Measurements from ENCODE around the gene LRRTM1. TPM values are rescaled to one million over a fixed set of nuclear protein-coding genes. Genes with fewer than 3 reads are reported as not detected.

Gene LRRTM1
- polyA plus RNA-seq, 1 of the 3 experiments (the other 2 are of a cell fraction), result 1.6 TPM

DNA sequence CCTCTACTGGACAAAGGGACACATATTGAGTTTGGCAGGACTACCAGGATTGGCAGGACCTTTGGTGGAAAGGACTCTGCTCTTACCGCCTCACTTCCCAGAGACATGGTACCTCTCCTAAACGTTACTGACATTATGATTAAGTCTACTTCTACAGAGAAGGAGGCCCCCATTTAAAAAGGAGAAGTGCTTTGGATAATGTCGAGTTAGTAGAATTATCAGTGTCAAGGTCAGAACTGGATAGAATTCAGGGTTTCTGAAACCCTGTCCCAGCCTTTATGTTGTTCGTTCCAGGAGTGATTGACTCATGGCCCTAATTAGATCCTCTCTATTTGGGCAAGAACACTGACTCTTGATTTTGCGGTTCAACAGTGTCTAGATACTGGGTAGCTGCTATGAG is 45.8 kb downstream of the LRRTM1 start:
- H3K9ac ChIP-seq, result no peak overlapping the region
- no peaks in the 10 kb centered on the region for H3K79me2 ChIP-seq (ENCODE audit: insufficient read depth)
- no peak overlapping the region for H2AFZ ChIP-seq (ENCODE audit: low read depth)
- no peaks in the 10 kb centered on the region for H3K36me3 ChIP-seq (replicated peaks in 1 of 2; ENCODE audit: control insufficient read depth in 1 of 2, insufficient read depth in 2 of 2, low read length in 1 of 2)
- no peak overlapping the region for H3K4me2 ChIP-seq
- H3K4me3 ChIP-seq (ENCODE audit: low read depth in 2 of 2, low read length in 1 of 2), result no peak overlapping the region
- ChIA-PET POLR2A (no interaction called here), CTCF (interaction anchor here (1.1 to 3.8 kb wide), 2 partner anchors 20 to 287 kb away, joined by 3 to 18 read pairs; no protein-coding TSS in a partner anchor)
- 40% methylated on average over 5 of the region's 5 CpGs for WGBS (ENCODE audit: low lambda C conversion rate)
- H3K9me2 ChIP-seq, result no peaks in the 10 kb centered on the region
- H3K9me3 ChIP-seq, result no peaks in the 10 kb centered on the region
- H3K27ac ChIP-seq (ENCODE audit: low read depth in 2 of 2, low read length in 1 of 2), result no peak overlapping the region
- no peaks in the 10 kb centered on the region for H4K20me1 ChIP-seq (ENCODE audit: insufficient read depth)
- no peak for DNase-seq
- H3F3A ChIP-seq (replicated peaks; ENCODE audit: insufficient read depth), result no peaks in the 10 kb centered on the region
- H3K27me3 ChIP-seq (ENCODE audit: insufficient read depth), result no peaks in the 10 kb centered on the region
- TF ChIP-seq EP300 (IDR thresholded peaks at IDR 0.05; ENCODE audit: borderline replicate concordance in 1 of 2, low read depth in 1 of 2, low read length in 1 of 2), result no peak
- TF ChIP-seq, protein P1, sequence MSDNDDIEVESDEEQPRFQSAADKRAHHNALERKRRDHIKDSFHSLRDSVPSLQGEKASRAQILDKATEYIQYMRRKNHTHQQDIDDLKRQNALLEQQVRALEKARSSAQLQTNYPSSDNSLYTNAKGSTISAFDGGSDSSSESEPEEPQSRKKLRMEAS (IDR thresholded peaks at IDR 0.05; ENCODE audit: low read depth), result no peak
- TF ChIP-seq GATA2 (CRISPR knock-in tag; IDR thresholded peaks at IDR 0.05), result no peak
- no peak for TF ChIP-seq NRF1 (IDR thresholded peaks at IDR 0.05; ENCODE audit: low read depth, low read length)
- no peak for TF ChIP-seq SMC3 (IDR thresholded peaks at IDR 0.05; ENCODE audit: low read depth, low read length)
- H3K4me1 ChIP-seq (ENCODE audit: control insufficient read depth in 1 of 2, insufficient read depth in 2 of 2, low read depth in 1 of 2, low read length in 1 of 2), result peaks cover 0 to 6% of the 10 kb centered on the region in 2 experiments; a peak in 1 of 4 replicates

GRCh38 chr2:80258341-80258740 is 46.2 kb downstream of the LRRTM1 start:
- CTCF ChIA-PET, result interaction anchor here (1.1 to 3.8 kb wide), 2 partner anchors 19 to 287 kb away, joined by 3 to 18 read pairs; no protein-coding TSS in a partner anchor

DNA sequence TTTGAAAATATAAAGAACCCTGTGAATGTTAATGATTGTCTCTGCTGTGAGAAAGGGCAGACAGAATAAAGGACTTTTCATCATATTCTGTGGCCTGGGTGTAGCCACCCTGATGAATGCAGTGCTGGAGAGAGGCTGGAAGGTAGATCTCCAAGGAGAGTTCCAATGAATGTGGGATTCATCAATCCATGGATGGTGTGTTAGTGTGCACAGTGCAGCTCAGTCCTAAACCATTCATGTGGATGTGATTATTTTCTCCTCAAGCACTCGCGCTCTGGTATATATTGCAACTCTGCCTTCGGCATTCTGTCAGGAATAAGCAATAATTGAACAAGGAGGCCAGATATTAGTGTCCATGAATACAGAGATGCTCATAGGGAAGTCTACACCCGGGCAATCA is 47.1 kb downstream of the LRRTM1 start:
- Histone ChIP-seq H3K4me3 (ENCODE audit: low read depth in 2 of 2, low read length in 1 of 2) (no peak overlapping the region), H3K36me3 (replicated peaks in 1 of 2; ENCODE audit: control insufficient read depth in 1 of 2, insufficient read depth in 2 of 2, low read length in 1 of 2) (no peaks in the 10 kb centered on the region), H3K79me2 (ENCODE audit: insufficient read depth) (no peaks in the 10 kb centered on the region), H4K20me1 (ENCODE audit: insufficient read depth) (no peaks in the 10 kb centered on the region), H3K27ac (ENCODE audit: low read depth in 2 of 2, low read length in 1 of 2) (no peak overlapping the region), H3F3A (replicated peaks; ENCODE audit: insufficient read depth) (no peaks in the 10 kb centered on the region), H3K4me1 (ENCODE audit: control insufficient read depth in 1 of 2, insufficient read depth in 2 of 2, low read depth in 1 of 2, low read length in 1 of 2) (peaks cover 0 to 6% of the 10 kb centered on the region in 2 experiments; a peak in 1 of 4 replicates), H3K27me3 (ENCODE audit: insufficient read depth) (no peaks in the 10 kb centered on the region), H2AFZ (ENCODE audit: low read depth) (no peak overlapping the region), H3K9me2 (no peaks in the 10 kb centered on the region), H3K9ac (no peak overlapping the region), H3K4me2 (no peak overlapping the region), H3K9me3 (no peaks in the 10 kb centered on the region)
- ChIA-PET POLR2A (no interaction called here), CTCF (interaction anchor here (0.6 to 3.8 kb wide), 8 partner anchors 8 to 286 kb away, joined by 3 to 18 read pairs (median 3); no protein-coding TSS in a partner anchor)
- TF ChIP-seq TEAD4 (IDR thresholded peaks at IDR 0.05; ENCODE audit: borderline replicate concordance, insufficient read depth) (no peak), ZBTB33 (IDR thresholded peaks at IDR 0.05; ENCODE audit: borderline replicate concordance, low read depth) (no peak), CHD2 (IDR thresholded peaks at IDR 0.05; ENCODE audit: low read length, partially characterized antibody) (no peak), SMC3 (IDR thresholded peaks at IDR 0.05; ENCODE audit: low read depth, low read length) (no peak), TCF12 (IDR thresholded peaks at IDR 0.05) (no peak)
- TF ChIP-seq, protein P2, sequence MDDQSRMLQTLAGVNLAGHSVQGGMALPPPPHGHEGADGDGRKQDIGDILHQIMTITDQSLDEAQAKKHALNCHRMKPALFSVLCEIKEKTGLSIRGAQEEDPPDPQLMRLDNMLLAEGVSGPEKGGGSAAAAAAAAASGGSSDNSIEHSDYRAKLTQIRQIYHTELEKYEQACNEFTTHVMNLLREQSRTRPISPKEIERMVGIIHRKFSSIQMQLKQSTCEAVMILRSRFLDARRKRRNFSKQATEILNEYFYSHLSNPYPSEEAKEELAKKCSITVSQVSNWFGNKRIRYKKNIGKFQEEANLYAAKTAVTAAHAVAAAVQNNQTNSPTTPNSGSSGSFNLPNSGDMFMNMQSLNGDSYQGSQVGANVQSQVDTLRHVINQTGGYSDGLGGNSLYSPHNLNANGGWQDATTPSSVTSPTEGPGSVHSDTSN (IDR thresholded peaks at IDR 0.05), result no peak
- DNase-seq, result no peak
- 52% methylated on average over 4 of the region's 4 CpGs for WGBS (ENCODE audit: low lambda C conversion rate)

More at GRCh38 chr2:80258341-80258740, 46.2 kb downstream of the LRRTM1 start:
- TF ChIP-seq, protein P3, sequence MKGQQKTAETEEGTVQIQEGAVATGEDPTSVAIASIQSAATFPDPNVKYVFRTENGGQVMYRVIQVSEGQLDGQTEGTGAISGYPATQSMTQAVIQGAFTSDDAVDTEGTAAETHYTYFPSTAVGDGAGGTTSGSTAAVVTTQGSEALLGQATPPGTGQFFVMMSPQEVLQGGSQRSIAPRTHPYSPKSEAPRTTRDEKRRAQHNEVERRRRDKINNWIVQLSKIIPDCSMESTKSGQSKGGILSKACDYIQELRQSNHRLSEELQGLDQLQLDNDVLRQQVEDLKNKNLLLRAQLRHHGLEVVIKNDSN (IDR thresholded peaks at IDR 0.05; ENCODE audit: borderline replicate concordance, low read depth), result no peak
- TF ChIP-seq GATA2 (CRISPR knock-in tag; IDR thresholded peaks at IDR 0.05), result peak; percentile 68
- TF ChIP-seq, protein P4, sequence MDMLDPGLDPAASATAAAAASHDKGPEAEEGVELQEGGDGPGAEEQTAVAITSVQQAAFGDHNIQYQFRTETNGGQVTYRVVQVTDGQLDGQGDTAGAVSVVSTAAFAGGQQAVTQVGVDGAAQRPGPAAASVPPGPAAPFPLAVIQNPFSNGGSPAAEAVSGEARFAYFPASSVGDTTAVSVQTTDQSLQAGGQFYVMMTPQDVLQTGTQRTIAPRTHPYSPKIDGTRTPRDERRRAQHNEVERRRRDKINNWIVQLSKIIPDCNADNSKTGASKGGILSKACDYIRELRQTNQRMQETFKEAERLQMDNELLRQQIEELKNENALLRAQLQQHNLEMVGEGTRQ (IDR thresholded peaks at IDR 0.05; ENCODE audit: borderline replicate concordance, low read depth, low read length), result no peak
- peak; percentile 1 for DNase-seq
- no peaks in the 10 kb centered on the region for H3K79me2 ChIP-seq (ENCODE audit: insufficient read depth)
- no peak overlapping the region for H3K27ac ChIP-seq (ENCODE audit: low read depth in 2 of 2, low read length in 1 of 2)
- no peaks in the 10 kb centered on the region for H3K9me3 ChIP-seq
- no peak overlapping the region for H3K4me3 ChIP-seq (ENCODE audit: low read depth in 2 of 2, low read length in 1 of 2)
- peaks cover 0 to 6% of the 10 kb centered on the region in 2 experiments; a peak in 1 of 4 replicates for H3K4me1 ChIP-seq (ENCODE audit: control insufficient read depth in 1 of 2, insufficient read depth in 2 of 2, low read depth in 1 of 2, low read length in 1 of 2)
- 19% methylated on average over 5 of the region's 5 CpGs for WGBS (ENCODE audit: low lambda C conversion rate)
- H3F3A ChIP-seq (replicated peaks; ENCODE audit: insufficient read depth), result no peaks in the 10 kb centered on the region
- H3K36me3 ChIP-seq (replicated peaks in 1 of 2; ENCODE audit: control insufficient read depth in 1 of 2, insufficient read depth in 2 of 2, low read length in 1 of 2), result no peaks in the 10 kb centered on the region
- POLR2A ChIA-PET, result no interaction called here
- no peak overlapping the region for H3K4me2 ChIP-seq
- no peak overlapping the region for H3K9ac ChIP-seq
- H3K27me3 ChIP-seq (ENCODE audit: insufficient read depth), result no peaks in the 10 kb centered on the region
- H3K9me2 ChIP-seq, result no peaks in the 10 kb centered on the region
- H2AFZ ChIP-seq (ENCODE audit: low read depth), result no peak overlapping the region
- no peaks in the 10 kb centered on the region for H4K20me1 ChIP-seq (ENCODE audit: insufficient read depth)

All from SK-N-SH (cell line).